ENCODE measurements around the gene NLRP10.

Gene NLRP10

DNA sequence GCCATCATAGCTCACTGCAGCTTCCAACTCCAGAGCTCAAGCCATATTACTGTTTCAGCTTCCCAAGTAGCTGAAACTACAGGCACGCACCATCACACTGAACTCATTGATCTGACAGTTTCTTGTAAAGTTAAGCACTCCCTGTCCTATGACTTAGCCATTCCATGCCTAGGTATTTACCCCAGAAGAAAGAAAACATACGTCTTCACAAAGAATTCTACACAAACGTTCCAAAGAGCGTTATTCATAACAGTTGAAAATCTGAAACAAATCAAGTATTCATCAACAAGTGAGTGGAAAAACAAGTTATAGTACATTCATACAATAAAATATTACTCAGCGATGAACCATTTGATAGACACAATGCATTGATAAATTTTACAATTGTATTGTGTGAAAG is 7.8 kb upstream of the NLRP10 start:
- DNase-seq, result no peak

GRCh38 chr11:7971846-7972245 is 6.6 kb upstream of the NLRP10 start:
- DNase-seq, result no peak

DNA sequence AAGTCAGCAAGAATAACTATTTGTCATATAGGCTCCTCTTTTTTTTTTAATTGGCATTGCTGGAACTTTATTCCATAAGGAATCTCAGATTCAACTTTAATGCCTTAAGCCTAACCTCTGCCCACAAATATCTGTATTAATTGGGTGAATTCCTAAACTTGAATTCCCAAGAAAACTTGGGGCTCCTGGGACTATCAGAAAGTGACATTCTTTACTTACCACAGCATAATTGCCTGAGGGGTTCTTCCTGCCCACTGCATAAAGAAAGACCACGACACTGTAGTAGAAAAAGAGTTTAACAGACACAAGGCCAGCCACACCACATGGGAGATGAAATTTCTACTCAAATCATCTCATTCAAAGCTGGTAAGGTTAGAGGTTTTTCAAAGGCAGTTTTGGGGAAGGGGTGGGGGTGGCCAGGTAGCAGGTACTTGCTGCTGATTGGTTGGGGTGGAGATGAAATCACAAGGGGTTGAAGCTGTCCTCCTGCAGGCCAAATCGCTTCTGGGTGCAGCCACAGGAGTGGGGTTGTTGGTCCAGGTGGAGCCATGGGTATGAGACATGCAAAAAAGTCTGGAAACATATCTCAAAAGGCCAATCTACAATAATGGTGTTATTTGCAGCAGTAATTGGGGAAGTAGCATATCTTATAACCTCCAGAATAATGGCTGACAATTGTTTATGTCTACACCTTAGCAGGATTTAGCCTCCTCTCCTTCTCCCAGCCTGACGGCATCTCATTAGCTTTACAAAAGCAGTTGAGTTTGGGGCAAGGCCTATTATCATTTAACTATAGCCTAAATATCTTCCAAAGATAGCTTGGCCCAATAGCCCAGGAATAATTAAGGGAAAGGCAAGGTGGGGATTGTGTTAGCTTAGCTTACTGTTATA is 4.8 kb upstream of the NLRP10 start:
- DNase-seq, result no peak

GRCh38 chr11:7968686-7969085 is 3.4 kb upstream of the NLRP10 start:
- no peak for DNase-seq

DNA sequence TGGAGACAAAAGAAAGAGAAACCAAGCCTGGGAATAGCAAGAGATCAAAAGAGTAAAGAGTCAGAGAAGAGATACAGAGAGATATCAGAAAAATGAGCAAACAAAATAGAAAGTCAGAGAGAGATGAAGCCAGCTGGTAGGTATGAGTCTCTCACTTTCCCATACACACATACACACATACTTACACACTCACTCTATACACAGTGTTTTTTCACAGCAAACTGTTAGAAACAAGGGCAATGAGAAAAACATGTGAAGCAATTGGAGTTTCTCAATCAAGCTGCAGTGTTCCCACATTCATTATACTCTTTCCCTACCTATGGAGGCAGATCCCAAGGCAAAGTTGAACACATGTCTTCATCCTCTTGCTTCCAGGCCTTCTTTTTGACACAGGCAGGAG is 2.6 kb upstream of the NLRP10 start:
- DNase-seq, result no peak

- no peak for DNase-seq
Observed at GRCh38 chr11:7967097-7967496, 1.9 kb upstream of the NLRP10 start.

GRCh38 chr11:7964873-7965272 is 374 bp downstream of the NLRP10 start:
- no peak for DNase-seq

DNA sequence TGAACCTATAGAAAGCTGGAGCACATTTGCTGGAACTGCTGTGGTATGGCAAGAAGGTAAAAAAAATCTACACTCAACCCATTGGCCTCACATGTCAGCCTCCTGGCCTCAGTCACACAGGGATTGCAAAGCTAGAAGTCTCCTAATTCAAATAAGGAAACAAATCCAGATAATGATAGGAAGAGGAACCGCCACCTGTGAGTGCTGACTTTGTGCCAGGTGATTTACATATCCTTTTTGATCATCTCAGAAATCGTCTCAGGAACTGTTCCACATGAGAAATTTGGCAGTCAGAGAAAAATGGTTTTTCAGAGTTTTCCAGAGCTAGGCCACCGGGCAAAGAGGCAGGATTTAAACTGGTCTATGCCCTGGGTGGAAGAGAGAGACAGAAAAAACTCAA is 986 bp downstream of the NLRP10 start:
- no peak for DNase-seq

DNA sequence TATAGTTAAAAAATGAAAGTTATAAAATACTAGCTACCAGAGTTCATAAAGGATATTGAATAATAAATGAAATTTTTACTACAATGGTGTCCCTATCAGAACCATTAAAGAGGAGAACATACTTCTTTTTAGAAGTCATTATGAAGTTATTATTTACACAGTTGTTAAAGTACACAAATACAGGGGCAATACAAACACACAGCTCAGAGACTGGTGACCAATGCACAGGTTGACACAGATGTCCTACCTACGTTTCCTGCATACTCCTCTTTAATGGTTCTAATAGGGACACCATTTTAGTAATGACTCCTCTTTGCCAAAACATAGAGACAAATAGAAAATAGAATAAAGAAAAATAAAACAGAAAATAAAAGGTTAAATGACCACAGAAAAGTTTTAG is 10.1 kb downstream of the NLRP10 start:
- DNase-seq, result no peak

GRCh38 chr11:7949934-7950333 is 15.3 kb downstream of the NLRP10 start:
- no peak for DNase-seq

GRCh38 chr11:7944123-7944522 is 21.1 kb downstream of the NLRP10 start:
- DNase-seq, result no peak

DNA sequence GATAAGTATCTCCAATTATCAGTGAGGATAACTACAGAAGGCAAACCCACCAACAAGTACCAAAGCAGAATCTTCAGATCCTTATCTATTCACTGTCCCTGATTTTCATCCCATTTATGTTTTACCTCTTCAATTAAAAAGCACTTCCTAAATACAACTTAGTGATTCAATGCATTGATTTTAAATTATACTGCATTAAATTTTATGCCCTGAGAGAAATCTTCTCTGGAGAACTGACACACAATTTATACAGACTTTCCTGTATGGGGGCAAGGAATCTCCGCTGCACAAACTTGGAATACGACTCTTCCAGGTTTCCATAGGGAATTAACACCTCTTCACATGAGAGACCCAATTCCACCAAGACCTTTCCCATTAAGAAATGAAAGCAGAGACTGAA is 23.6 kb downstream of the NLRP10 start, which contains the start of gene OR10A3:
OR10A3 (minus strand) TSS at position 101 of the 400 bp plus-strand sequence. CDS start 2,188 bp downstream, outside the sequence.
- no peak for DNase-seq

- no peak for DNase-seq
Observed at GRCh38 chr11:7941146-7941545, 24.1 kb downstream of the NLRP10 start.

DNA sequence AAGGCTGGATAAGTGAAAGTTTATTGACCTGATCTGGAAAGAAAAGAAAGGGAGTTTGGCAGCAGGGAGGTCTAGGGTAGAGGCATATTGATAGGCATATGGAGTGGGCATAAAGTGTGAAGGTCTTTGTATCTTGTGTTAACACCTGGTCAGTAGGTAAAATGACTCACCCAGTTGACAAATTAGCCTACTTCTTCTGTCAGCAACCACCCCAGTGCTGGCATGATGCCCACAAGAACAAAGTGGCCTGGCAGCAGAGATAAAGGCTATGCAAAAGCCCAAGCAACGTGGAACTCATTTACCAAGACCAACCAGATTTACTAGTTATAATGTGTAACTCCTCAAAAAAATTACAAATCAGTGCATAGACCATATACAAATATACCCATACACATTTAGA is 28.6 kb downstream of the NLRP10 start:
- no peak for DNase-seq

DNA sequence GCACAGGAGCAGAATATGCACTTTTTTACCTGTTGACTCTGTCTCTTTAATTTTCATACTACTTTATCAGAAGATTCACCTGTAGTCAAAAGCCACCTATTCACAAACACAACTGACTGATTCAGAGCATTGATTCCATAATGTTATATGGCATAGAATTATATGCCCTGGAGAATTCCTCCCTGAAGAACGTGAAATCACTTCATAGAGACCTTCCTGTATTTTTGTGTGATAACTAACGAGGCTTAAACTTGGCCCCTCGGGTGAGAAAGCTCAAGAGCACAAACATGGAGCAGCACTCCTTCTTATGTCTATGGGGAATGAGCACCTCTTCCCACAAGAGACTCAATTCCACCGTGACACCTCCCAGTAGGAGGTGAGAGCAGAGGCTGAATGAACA is 34.1 kb downstream of the NLRP10 start, which contains the start of gene OR10A6:
OR10A6 (minus strand) TSS at position 101 of the 400 bp plus-strand sequence. CDS start 2,606 bp downstream, outside the sequence.
- DNase-seq, result no peak

- DNase-seq, result no peak
Observed at GRCh38 chr11:7927635-7928034, 37.6 kb downstream of the NLRP10 start.

DNA sequence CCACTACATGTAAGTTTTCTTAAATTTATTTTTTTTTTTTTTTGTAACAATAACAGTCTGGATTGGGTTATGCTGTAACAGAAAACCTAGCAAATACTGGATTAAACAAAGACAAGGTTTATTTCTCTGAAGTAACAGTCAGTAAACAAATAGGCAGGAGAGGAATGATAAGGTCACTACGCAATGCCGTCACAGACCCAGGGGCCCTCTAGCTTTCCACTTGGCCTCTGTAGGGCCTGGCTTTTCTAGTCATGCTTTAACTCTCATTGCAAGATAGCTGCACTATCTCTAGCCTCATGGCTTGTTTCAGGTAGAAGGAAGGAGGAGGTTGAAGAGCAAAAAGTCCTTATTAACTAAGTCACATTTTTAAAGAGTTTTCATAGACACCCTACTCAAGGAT is 40.7 kb downstream of the NLRP10 start:
- DNase-seq, result no peak

DNA sequence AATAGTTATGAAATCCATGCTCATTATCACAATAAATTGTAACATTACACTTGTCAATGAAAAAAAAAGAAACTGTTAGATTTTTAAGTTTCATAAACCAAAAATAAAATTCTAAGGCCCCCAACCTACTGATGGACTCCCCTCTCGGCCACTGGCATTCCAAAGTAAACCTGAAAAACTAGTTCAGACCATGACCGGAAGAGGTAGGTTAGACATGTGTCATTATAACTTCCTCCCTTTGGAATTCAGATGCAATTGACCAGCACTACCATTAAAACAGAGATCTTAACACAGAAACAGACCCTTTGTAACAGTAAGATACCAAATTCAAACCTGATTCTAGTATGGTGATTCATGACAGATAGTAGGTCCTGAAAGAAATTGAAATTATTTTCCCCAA is 47.1 kb downstream of the NLRP10 start:
- no peak for DNase-seq
